ENCODE results near the gene HYAL2. TPM values are rescaled to one million over a fixed set of nuclear protein-coding genes. Genes with fewer than 3 reads are reported as not detected.
A peak's percentile ranks its signal among the peaks of the same experiment; 100 is the strongest.

Gene HYAL2
- total and polyA plus RNA-seq, 2 of the 8 experiments (the other 6 are each of a cell fraction or from before 2014, with no cell fraction given): 51.9 to 176 TPM

DNA sequence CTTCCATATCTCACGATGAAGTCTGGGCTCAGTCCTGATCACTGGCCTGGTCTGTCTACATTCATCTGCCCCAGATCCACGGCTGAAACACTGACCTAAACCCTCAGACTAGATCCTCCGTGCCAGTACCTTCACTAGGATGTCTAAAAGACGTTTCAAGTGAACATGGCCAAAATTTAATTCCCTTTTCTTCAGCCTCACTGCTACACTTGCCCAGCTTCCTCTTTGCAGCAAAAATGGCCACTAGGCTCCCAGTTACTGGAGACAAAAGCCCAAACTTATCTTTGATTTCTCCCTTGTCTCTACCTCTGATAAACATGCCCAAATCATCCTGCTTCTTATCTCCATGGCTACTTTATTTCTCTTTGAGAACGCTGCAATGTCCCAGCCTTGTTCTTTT lies 16.4 kb upstream of the HYAL2 start:
- Histone ChIP-seq H3K4me2 (ENCODE audit: insufficient read depth in 1 of 2, low read depth in 2 of 2, low read length in 2 of 2) (no peak overlapping the region; a peak in 1 of 4 replicates), H2BK5ac (ENCODE audit: low read depth, low read length) (no peak overlapping the region), H4K8ac (ENCODE audit: extremely low read depth, insufficient read depth, low read length) (no peak overlapping the region), H3K79me1 (ENCODE audit: low read depth, low read length) (peaks cover 4% of the 10 kb centered on the region; the same call in 1 of the 2 replicates), H3K9me3 (ENCODE audit: insufficient read depth in 2 of 2, low read depth in 1 of 2, low read length in 1 of 2) (no peaks in the 10 kb centered on the region), H2AK5ac (ENCODE audit: low read depth, low read length) (peak overlapping the region; percentile 20; the same call in 1 of the 2 replicates), H3K23me2 (ENCODE audit: low read depth, low read length) (peaks cover 18% of the 10 kb centered on the region), H2BK15ac (ENCODE audit: low read length) (peak overlapping the region; percentile 93; the same call in 1 of the 2 replicates), H2BK20ac (ENCODE audit: low read length) (no peak overlapping the region), H3K4me3 (ENCODE audit: extremely low read depth in 1 of 4, insufficient read depth in 2 of 4, low read depth in 3 of 4, low read length in 4 of 4) (no peak overlapping the region), H3K14ac (ENCODE audit: insufficient read length) (no peak overlapping the region), H2BK12ac (ENCODE audit: low read depth, low read length) (no peak overlapping the region), H3K23ac (ENCODE audit: insufficient read length) (no peak overlapping the region), H3K18ac (ENCODE audit: extremely low read depth, low read length) (no peak overlapping the region), H3K36me3 (ENCODE audit: control insufficient read depth in 2 of 4, insufficient read depth in 4 of 4, low read length in 3 of 4) (no peaks in the 10 kb centered on the region), H4K5ac (ENCODE audit: insufficient read length, low read depth, low read length) (no peak overlapping the region), H3K27me3 (replicated peaks in 1 of 4; ENCODE audit: control insufficient read depth in 3 of 4, extremely low read depth in 1 of 4, insufficient read depth in 3 of 4, low read length in 3 of 4) (peaks cover 20 to 56% (median 43%) of the 10 kb centered on the region in 4 experiments), H2AFZ (ENCODE audit: low read length) (no peak overlapping the region), H3K9ac (replicated peaks in 1 of 4; ENCODE audit: extremely low read depth in 1 of 4, low read depth in 3 of 4, low read length in 3 of 4) (no peak overlapping the region), H3K27ac (ENCODE audit: low read depth, low read length) (no peak overlapping the region), H4K91ac (replicated peaks; ENCODE audit: insufficient read length, low read length) (no peak overlapping the region), H3K4me1 (replicated peaks in 1 of 4; ENCODE audit: control insufficient read depth in 3 of 4, insufficient read depth in 4 of 4, low read length in 3 of 4) (peaks cover 0 to 19% (median 14%) of the 10 kb centered on the region in 4 experiments; a peak in 5 of 7 replicates), H3K4ac (replicated peaks; ENCODE audit: insufficient read length, low read depth, low read length) (no peak overlapping the region), H3K56ac (replicated peaks; ENCODE audit: insufficient read length, low read depth, low read length) (no peak overlapping the region), H2BK120ac (replicated peaks; ENCODE audit: low read depth, low read length) (no peak overlapping the region), H3K79me2 (ENCODE audit: control insufficient read depth in 1 of 2, insufficient read depth in 2 of 2, low read length in 2 of 2) (peaks cover 0 to 25% of the 10 kb centered on the region in 2 experiments; a peak in 2 of 4 replicates), H4K20me1 (replicated peaks in 1 of 2; ENCODE audit: control insufficient read depth in 1 of 2, insufficient read depth in 2 of 2, low read length in 2 of 2) (peaks cover 0 to 7% of the 10 kb centered on the region in 2 experiments)
- FAIRE-seq: no peak
- ChIA-PET CTCF (ENCODE audit: partially characterized antibody) (interaction anchor here (0.7 to 7.7 kb wide), 4 partner anchors 8 to 277 kb away, joined by 3 to 60 read pairs (median 12); partner anchors contain the start of gene HYAL2), POLR2A (ENCODE audit: partially characterized antibody) (interaction anchor here (0.6 to 1.3 kb wide), 3 partner anchors 35 to 664 kb away, joined by 3 read pairs; no protein-coding TSS in a partner anchor)
- DNase-seq (ENCODE audit: low read depth in 1 of 2, low spot score in 2 of 2): no peak
- WGBS, 2 experiments (ENCODE audit: extremely low coverage in 1 of 2, insufficient coverage in 1 of 2, insufficient read length in 1 of 2, insufficient replicate concordance in 2 of 2, low coverage in 1 of 2, low lambda C conversion rate in 2 of 2, missing lambda C conversion rate in 1 of 2): 95% methylated on average over 5 of the region's 5 CpGs; no CpG with 5 or more reads in 1 of the 2 experiments
- TF ChIP-seq GABPA (IDR thresholded peaks at IDR 0.05; ENCODE audit: borderline replicate concordance, insufficient read depth, low read length): no peak
- TF ChIP-seq EGR1 (IDR thresholded peaks at IDR 0.05; ENCODE audit: borderline replicate concordance, low read depth, low read length): no peak
- TF ChIP-seq EP300 (IDR thresholded peaks at IDR 0.05; ENCODE audit: borderline replicate concordance in 1 of 2, low read depth in 2 of 2, low read length in 2 of 2): no peak
- TF ChIP-seq YY1 (IDR thresholded peaks at IDR 0.05; ENCODE audit: low read depth, low read length): no peak
- no peak for TF ChIP-seq KDM4A (IDR thresholded peaks at IDR 0.05; ENCODE audit: low read depth, low read length, severe bottlenecking)
- TF ChIP-seq GTF2F1 (IDR thresholded peaks at IDR 0.05; ENCODE audit: borderline replicate concordance, low read depth, low read length): no peak
- TF ChIP-seq SIX5 (IDR thresholded peaks at IDR 0.05; ENCODE audit: low read depth, low read length): no peak
- TF ChIP-seq, protein P1, sequence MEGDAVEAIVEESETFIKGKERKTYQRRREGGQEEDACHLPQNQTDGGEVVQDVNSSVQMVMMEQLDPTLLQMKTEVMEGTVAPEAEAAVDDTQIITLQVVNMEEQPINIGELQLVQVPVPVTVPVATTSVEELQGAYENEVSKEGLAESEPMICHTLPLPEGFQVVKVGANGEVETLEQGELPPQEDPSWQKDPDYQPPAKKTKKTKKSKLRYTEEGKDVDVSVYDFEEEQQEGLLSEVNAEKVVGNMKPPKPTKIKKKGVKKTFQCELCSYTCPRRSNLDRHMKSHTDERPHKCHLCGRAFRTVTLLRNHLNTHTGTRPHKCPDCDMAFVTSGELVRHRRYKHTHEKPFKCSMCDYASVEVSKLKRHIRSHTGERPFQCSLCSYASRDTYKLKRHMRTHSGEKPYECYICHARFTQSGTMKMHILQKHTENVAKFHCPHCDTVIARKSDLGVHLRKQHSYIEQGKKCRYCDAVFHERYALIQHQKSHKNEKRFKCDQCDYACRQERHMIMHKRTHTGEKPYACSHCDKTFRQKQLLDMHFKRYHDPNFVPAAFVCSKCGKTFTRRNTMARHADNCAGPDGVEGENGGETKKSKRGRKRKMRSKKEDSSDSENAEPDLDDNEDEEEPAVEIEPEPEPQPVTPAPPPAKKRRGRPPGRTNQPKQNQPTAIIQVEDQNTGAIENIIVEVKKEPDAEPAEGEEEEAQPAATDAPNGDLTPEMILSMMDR (IDR thresholded peaks at IDR 0.05; ENCODE audit: control extremely low read depth in 1 of 3, insufficient read depth in 1 of 3, low read depth in 1 of 3, low read length in 3 of 3): no peak
- TF ChIP-seq RXRA (IDR thresholded peaks at IDR 0.05; ENCODE audit: insufficient read depth, low read depth, low read length): no peak
- TF ChIP-seq ASH2L (IDR thresholded peaks at IDR 0.05; ENCODE audit: low read length): no peak
